Spleen (tissue), 11 donors: ENCODE measurements around the gene HIC1. TPM values are rescaled to one million over a fixed set of nuclear protein-coding genes. Genes with fewer than 3 reads are reported as not detected.

ENCODE experiments used
- DNase-seq: peaks from one replicate; pipeline ENCODE4 v3.0.0-alpha.2; 2020
- H3K27ac ChIP-seq, 8 donors: fragments of 200-600 bp; sonication (generic) in 7 of 8; 1 replicate in 4 of 8; 2 replicates in 4 of 8; pipeline versions ENCODE4 v1.5.0 to v1.8.0; 2016 to 2021; ENCODE audit warnings: inconsistent platforms in 4 of 8, mild to moderate bottlenecking in 4 of 8, moderate library complexity in 1 of 8
- H3K27me3 ChIP-seq, 7 donors: fragments of 200-600 bp; sonication (generic) in 6 of 7; replicated peaks in 1 of 7; 1 replicate in 4 of 7; 2 replicates in 3 of 7; pipeline versions ENCODE4 v1.5.0 to v1.8.0; 2016 to 2021; ENCODE audit warnings: inconsistent platforms in 3 of 7, mild to moderate bottlenecking in 1 of 7
- H3K36me3 ChIP-seq, 6 donors: fragments of 200-600 bp; sonication (generic) in 5 of 6; 1 replicate in 4 of 6; 2 replicates in 2 of 6; pipeline versions ENCODE4 v1.5.0 to v1.8.0; 2016 to 2021; ENCODE audit warnings: inconsistent platforms in 2 of 6
- H3K4me1 ChIP-seq, 6 donors: fragments of 200-600 bp; sonication (generic) in 5 of 6; 1 replicate in 3 of 6; 2 replicates in 3 of 6; pipeline versions ENCODE4 v1.5.0 to v1.8.0; 2016 to 2021; ENCODE audit warnings: inconsistent platforms in 3 of 6
- H3K4me3 ChIP-seq, 8 donors: fragments of 200-600 bp; sonication (generic) in 7 of 8; 1 replicate in 4 of 8; 2 replicates in 4 of 8; pipeline versions ENCODE4 v1.5.0 to v1.8.0; 2016 to 2021; ENCODE audit warnings: inconsistent platforms in 4 of 8, mild to moderate bottlenecking in 4 of 8, moderate library complexity in 2 of 8
- H3K9me3 ChIP-seq, 8 donors: fragments of 200-600 bp; sonication (generic) in 7 of 8; 1 replicate in 4 of 8; 2 replicates in 4 of 8; pipeline versions ENCODE4 v1.5.0 to v1.8.0; 2016 to 2021; ENCODE audit warnings: inconsistent platforms in 4 of 8
- POLR2A ChIP-seq, 3 donors: fragments of 450-650 bp; IDR thresholded peaks; one replicate each; pipeline ENCODE4 v1.5.1; 2017; ENCODE audit warnings: antibody characterized with exemption in 3 of 3, mild to moderate bottlenecking in 1 of 3
- POLR2AphosphoS5 ChIP-seq, 3 donors: sonication (generic); formaldehyde crosslinking; IDR thresholded peaks; one replicate each; pipeline ENCODE4 v1.5.1; 2017; ENCODE audit warnings: antibody characterized with exemption in 3 of 3
- WGBS, 5 donors: extraction: QIAGEN DNeasy Blood & Tissue Kit in 3 of 5; methylation state at CpG; one replicate each; pipeline versions ENCODE4 v1.1.5 to v1.1.7; 2013 to 2018; 5-methylcytosine and 5-hydroxymethylcytosine counted together
- intact Hi-C: fragments of 100-400 bp; cut with DNase I; formaldehyde crosslinking; loops from one replicate; pipeline ENCODE4 v1.15.0; 2023; ENCODE audit warnings: low total_unique reads
- polyA plus RNA-seq, 3 donors: library from polyadenylated mRNA; stranded (reverse); fragments of 200-250 nt; gene quantifications; one replicate each; pipeline ENCODE4 v1.2.1, GENCODE V29; 2013
- total RNA-seq, 7 donors: library from RNA; depleted of rRNA in 3 of 7; stranded (reverse); fragments of >200 nt in 3 of 7; fragmentation: NEBNext Ultra II Directional in 4 of 7; extraction: Animal tissue kit (Norgen Biotek cat#: 25700) in 4 of 7; gene quantifications; one replicate each; pipeline versions ENCODE4 v1.1.0 to v1.2.1, GENCODE V29; 2016 to 2021
- TF ChIP-seq, protein P1 (sequence below), 11 experiments: fragments of 200-600 bp in 7 of 11; fragments of 450-650 bp in 4 of 11; sonication (generic) in 4 of 11; IDR thresholded peaks in 8 of 11; conservative IDR thresholded peaks in 3 of 11; 1 replicate in 7 of 11; 2 replicates in 4 of 11; pipeline versions ENCODE4 v1.4.0 to v1.8.0; 2016 to 2021; ENCODE audit warnings: antibody characterized with exemption in 11 of 11, inconsistent platforms in 4 of 11, mild to moderate bottlenecking in 1 of 11
- donor health status: healthy with polysubstance abuse.
- donor health status: DM: no; HTN: no; CAD: no; lungs with moderate emphysema.
- donor health status: DM: no; HTN: no; CAD: no.
- donor health status: Bipolar disorder and iron deficiency.
- donor health status: healthy.
- donor health status: DM: no; HTN: no; CAD: no.
- donor health status: DM: yes; HTN: yes; CAD: no.

Gene HIC1
- total and polyA plus RNA-seq, 10 donors = 1.3 to 59.6 (median 17.9) TPM

- Histone ChIP-seq H3K9me3 (no peaks in the 10 kb centered on the region), H3K27me3 (no peaks in the 10 kb centered on the region), H3K4me3 (no peak overlapping the region), H3K27ac (peak overlapping the region in 7 of 8 donors; percentile 8 to 90 (median 82)), H3K4me1 (peaks cover 34 to 64% (median 45%) of the 10 kb centered on the region in 6 donors), H3K36me3 (peaks cover 0 to 75% (median 29%) of the 10 kb centered on the region in 6 donors)
- intact Hi-C loops = no loop called here
- no peak for DNase-seq
- WGBS, 5 donors = 80 to 90% (median 84%) methylated on average over 9 of the region's 9 CpGs
- TF ChIP-seq POLR2AphosphoS5 (IDR thresholded peaks at IDR 0.05) = no peak
- TF ChIP-seq, protein P1, sequence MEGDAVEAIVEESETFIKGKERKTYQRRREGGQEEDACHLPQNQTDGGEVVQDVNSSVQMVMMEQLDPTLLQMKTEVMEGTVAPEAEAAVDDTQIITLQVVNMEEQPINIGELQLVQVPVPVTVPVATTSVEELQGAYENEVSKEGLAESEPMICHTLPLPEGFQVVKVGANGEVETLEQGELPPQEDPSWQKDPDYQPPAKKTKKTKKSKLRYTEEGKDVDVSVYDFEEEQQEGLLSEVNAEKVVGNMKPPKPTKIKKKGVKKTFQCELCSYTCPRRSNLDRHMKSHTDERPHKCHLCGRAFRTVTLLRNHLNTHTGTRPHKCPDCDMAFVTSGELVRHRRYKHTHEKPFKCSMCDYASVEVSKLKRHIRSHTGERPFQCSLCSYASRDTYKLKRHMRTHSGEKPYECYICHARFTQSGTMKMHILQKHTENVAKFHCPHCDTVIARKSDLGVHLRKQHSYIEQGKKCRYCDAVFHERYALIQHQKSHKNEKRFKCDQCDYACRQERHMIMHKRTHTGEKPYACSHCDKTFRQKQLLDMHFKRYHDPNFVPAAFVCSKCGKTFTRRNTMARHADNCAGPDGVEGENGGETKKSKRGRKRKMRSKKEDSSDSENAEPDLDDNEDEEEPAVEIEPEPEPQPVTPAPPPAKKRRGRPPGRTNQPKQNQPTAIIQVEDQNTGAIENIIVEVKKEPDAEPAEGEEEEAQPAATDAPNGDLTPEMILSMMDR (IDR thresholded peaks at IDR 0.05 in 8 of 11, conservative IDR thresholded peaks at IDR 0.05 in 3 of 11) = no peak
- TF ChIP-seq POLR2A (IDR thresholded peaks at IDR 0.05) = no peak
Observed at GRCh38 chr17:2081564-2081963, 26.7 kb downstream of the HIC1 start.

DNA sequence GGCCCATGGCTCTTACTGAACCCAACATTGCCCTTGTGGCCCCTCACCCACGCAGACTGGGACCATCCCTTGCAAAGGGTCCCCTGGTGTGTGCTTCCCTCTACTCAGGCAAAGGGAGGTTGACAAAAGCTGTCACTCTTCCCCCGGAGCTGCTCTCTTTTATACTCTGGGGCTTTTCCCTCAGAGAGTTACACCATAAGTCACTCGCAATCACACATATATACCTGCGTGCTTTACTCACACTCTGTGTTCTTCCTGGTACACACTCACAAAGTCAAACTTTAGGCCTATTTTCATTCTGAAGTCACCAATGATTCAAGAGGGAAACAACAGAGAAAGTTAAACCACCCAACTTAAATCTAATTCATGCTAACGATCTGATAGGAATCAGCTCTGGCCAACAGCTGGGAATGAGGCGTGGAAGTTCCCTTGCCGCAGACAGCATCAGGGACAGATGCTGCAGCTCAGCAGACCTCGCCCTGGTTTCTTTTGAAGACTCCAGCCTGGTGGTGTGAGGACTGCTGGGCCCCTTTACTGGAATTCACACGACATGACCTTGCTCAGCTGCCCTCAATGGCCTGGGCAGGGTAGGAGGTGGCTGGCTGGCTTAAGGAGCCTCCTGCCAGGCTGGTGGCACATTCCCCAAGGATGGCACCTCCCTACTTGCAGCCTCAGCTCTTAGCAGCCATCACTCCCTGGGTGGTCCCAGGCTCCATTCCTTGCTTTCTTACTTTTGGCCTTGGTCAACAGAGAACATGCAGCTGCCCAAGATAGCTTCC lies 27.3 kb downstream of the HIC1 start:
- intact Hi-C loops = no loop called here
- DNase-seq = no peak
- Histone ChIP-seq H3K27ac (peak overlapping the region in 7 of 8 donors; percentile 26 to 90 (median 82)), H3K27me3 (no peaks in the 10 kb centered on the region), H3K9me3 (no peaks in the 10 kb centered on the region), H3K36me3 (peaks cover 0 to 68% (median 26%) of the 10 kb centered on the region in 6 donors), H3K4me1 (peaks cover 40 to 64% (median 49%) of the 10 kb centered on the region in 6 donors), H3K4me3 (no peak overlapping the region)
- TF ChIP-seq POLR2A (IDR thresholded peaks at IDR 0.05) (no peak), POLR2AphosphoS5 (IDR thresholded peaks at IDR 0.05) (no peak)
- TF ChIP-seq, protein P1 (IDR thresholded peaks at IDR 0.05 in 8 of 11, conservative IDR thresholded peaks at IDR 0.05 in 3 of 11) = no peak
- 69 to 85% (median 80%) methylated on average over 9 of the region's 9 CpGs for WGBS, 5 donors

GRCh38 chr17:2083613-2084035 lies 28.7 kb downstream of the HIC1 start:
- Histone ChIP-seq H3K4me1 (peaks cover 55 to 78% (median 64%) of the 10 kb centered on the region in 6 donors), H3K36me3 (peaks cover 0 to 54% (median 22%) of the 10 kb centered on the region in 6 donors), H3K27me3 (no peaks in the 10 kb centered on the region), H3K9me3 (no peaks in the 10 kb centered on the region), H3K27ac (peak overlapping the region; percentile 44 to 90 (median 82)), H3K4me3 (no peak overlapping the region)
- no peak for TF ChIP-seq POLR2A (IDR thresholded peaks at IDR 0.05)
- peak in 1 of 3 donors; percentile 76 for TF ChIP-seq POLR2AphosphoS5 (IDR thresholded peaks at IDR 0.05)
- TF ChIP-seq, protein P1 (IDR thresholded peaks at IDR 0.05 in 8 of 11, conservative IDR thresholded peaks at IDR 0.05 in 3 of 11) = peak in 1 of 11 experiments; percentile 14
- intact Hi-C loops = no loop called here
- DNase-seq = no peak
- WGBS, 5 donors = 15 to 29% (median 25%) methylated on average over 6 to 7 of the region's 7 CpGs
